ENCODE measurements around the gene PAX8. TPM values are rescaled to one million over a fixed set of nuclear protein-coding genes. Genes with fewer than 3 reads are reported as not detected.

PAX8 gene
- total and polyA plus RNA-seq, 12 donors = 0.08 to 2.0 (median 0.41) TPM; not detected in 3

DNA sequence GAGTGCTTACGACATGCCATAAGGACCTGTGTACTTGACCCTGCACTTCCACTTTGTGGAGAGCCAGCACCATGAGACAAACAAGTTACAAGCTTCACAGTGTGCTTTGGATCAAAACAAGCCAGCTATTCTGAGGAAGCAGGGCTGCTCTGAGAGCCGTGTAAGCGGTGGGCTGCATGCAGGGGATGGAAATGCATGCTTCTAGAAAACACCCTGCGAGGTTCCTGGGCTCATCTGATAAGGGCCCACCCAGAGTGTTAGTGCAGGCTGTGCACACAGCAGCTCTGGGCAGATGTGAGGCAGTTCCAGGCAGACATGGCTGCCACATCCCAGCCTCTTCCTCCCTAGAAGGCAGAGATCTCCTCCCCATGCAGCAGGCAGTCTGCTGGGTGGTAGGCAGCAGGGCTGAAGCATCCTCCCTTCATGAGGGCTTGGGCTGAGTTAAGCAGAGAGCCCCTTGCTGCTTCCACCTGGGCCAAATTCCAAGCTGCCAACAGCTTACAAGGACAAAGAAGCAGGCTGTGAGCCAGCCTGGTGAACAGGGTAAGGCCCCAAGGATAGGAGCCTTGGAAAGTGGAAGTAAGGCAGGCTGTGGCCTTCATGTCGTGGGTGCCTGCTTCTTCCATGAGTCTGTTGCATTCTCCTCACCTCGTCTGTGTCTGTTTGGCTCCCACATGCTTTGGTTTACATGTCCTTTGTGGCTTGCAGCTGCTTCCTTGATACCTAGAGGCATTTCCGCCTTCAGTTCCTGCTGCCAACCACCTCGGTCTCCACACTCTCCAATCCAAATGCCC lies 97.3 kb downstream of the PAX8 start:
- 56 to 70% methylated on average over 8 of the region's 8 CpGs for WGBS, 2 donors

DNA sequence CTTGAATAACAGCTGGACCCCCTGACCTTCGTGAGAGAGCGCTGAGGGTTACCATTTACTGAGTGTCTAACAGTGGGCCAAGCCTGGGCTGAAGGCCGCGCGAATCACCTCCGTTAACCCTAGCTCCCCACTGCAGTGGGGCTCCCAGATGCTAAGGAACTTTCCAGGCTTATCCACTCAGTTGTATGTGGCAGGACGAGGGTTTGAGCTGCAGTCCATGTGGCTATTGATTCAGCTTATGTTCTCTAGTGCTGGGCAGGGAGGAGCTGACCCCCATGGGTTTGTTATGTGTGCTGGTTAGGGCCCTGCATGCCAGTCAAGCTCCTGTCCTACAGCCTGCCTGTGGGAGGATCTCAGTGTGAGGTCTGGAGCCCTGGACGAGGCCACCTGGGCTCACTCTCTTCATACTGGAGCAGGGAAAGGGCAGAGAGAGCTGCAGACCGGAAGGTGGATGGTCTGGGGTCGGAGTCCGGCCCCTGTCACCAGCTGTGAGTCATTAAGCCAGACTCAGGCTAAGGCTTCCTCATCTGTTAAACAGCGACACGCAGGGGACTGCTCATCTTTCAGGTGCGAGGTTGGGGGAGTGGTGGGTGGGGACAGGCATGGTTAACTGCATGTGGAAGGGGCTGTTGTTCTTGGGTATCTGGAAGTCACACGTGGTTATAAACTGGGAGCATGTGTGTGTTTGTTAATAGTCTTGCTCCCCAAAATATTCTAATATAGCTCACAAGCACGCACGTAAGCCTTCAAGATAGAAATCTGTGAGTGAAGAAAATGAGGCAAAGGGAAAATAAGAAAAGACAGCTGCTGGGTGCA lies 98.4 kb downstream of the PAX8 start:
- Histone ChIP-seq H3K36me3 (peaks cover 0 to 20% (median 0%) of the 10 kb centered on the region in 9 donors), H3K4me3 (no peak overlapping the region), H3K27me3 (peaks cover 0 to 3% (median 0%) of the 10 kb centered on the region in 7 donors), H3K27ac (peak overlapping the region in 1 of 10 donors; percentile 56), H3K4me1 (peaks cover 0 to 67% (median 0%) of the 10 kb centered on the region in 9 donors), H3K9me3 (no peaks in the 10 kb centered on the region)
- TF ChIP-seq, protein P1, sequence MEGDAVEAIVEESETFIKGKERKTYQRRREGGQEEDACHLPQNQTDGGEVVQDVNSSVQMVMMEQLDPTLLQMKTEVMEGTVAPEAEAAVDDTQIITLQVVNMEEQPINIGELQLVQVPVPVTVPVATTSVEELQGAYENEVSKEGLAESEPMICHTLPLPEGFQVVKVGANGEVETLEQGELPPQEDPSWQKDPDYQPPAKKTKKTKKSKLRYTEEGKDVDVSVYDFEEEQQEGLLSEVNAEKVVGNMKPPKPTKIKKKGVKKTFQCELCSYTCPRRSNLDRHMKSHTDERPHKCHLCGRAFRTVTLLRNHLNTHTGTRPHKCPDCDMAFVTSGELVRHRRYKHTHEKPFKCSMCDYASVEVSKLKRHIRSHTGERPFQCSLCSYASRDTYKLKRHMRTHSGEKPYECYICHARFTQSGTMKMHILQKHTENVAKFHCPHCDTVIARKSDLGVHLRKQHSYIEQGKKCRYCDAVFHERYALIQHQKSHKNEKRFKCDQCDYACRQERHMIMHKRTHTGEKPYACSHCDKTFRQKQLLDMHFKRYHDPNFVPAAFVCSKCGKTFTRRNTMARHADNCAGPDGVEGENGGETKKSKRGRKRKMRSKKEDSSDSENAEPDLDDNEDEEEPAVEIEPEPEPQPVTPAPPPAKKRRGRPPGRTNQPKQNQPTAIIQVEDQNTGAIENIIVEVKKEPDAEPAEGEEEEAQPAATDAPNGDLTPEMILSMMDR (IDR thresholded peaks at IDR 0.05) = no peak
- intact Hi-C loops (cut with DNase I) = loop anchor here in 1 of 10 donors (10.0 kb wide), 1 partner anchor 96 kb away; no protein-coding TSS in a partner anchor
- no peak for DNase-seq
- no peak for ATAC-seq
- 84 to 88% methylated on average over 17 of the region's 17 CpGs for WGBS, 2 donors

More for the DNA sequence above, 97.3 kb downstream of the PAX8 start:
- H3K27me3 ChIP-seq = peaks cover 0 to 3% (median 0%) of the 10 kb centered on the region in 7 donors
- H3K4me3 ChIP-seq = no peak overlapping the region
- ATAC-seq (peak in 4 of 8 donors; percentile 8 to 51 (median 38)), DNase-seq (no peak)
- intact Hi-C loops (cut with DNase I) = loop anchor here in 1 of 10 donors (10.0 kb wide), 1 partner anchor 97 kb away; no protein-coding TSS in a partner anchor
- peaks cover 0 to 27% (median 0%) of the 10 kb centered on the region in 9 donors for H3K36me3 ChIP-seq
- H3K4me1 ChIP-seq = peaks cover 0 to 69% (median 0%) of the 10 kb centered on the region in 9 donors
- H3K27ac ChIP-seq = peak overlapping the region in 1 of 10 donors; percentile 56
- TF ChIP-seq, protein P1 (IDR thresholded peaks at IDR 0.05) = no peak
- H3K9me3 ChIP-seq = no peaks in the 10 kb centered on the region

DNA sequence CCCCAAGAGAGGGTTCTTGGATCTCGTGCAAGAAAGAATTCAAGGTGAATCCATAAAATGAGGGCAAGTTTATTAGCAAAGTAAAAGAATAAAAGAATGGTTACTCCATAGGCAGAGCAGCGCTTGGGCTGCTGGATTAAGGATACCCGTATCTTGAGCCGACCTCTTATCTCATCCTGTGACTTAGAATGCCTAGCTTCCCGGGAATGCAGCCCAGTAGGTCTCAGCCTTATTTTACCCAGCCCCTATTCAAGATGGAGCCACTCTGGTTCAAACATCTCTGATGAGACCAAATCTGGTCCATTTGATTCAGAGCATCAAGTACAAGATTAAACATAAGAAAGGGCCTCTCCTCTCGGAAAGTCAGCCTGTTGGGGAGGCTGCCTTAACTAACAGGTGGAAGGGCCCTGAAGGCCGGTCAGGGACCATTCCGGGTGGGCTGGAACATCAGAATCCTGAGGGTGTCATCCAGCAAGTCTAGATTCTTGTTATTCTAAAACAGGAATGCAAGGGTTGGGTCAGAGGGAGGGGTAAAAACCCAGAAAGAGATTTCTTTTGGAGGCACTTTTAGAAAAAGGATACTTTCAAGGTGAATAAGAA lies 99.2 kb downstream of the PAX8 start:
- Histone ChIP-seq H3K27ac (no peak overlapping the region), H3K4me3 (no peak overlapping the region), H3K27me3 (peaks cover 0 to 3% (median 0%) of the 10 kb centered on the region in 7 donors), H3K9me3 (no peaks in the 10 kb centered on the region), H3K4me1 (peaks cover 0 to 60% (median 0%) of the 10 kb centered on the region in 9 donors), H3K36me3 (peaks cover 0 to 20% (median 0%) of the 10 kb centered on the region in 9 donors)
- ATAC-seq = no peak
- no peak for DNase-seq
- 74 to 77% methylated on average over 8 of the region's 8 CpGs for WGBS, 2 donors
- TF ChIP-seq, protein P1 (IDR thresholded peaks at IDR 0.05) = no peak
- intact Hi-C loops (cut with DNase I) = loop anchor here in 1 of 10 donors (10.0 kb wide), 1 partner anchor 95 kb away; no protein-coding TSS in a partner anchor

DNA sequence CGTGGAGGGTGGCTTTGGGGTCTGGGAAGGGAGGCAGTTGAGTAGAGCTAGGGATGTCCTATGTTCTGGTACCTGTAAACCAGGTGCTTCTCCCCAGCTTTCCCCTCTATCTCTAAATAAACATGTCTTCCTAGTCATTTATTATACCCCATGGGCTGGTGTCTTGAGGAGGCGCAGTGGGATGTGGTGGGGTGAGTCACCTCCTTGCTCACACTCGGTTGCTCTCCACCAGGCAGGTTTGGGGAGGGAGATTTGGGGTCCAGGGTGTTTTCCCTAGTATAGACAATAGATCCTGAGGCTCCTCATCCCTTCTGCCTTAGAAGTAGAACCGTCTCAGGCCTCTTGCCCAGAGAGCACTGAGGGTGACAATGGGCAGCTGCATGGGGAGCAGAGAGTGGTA lies 99.8 kb downstream of the PAX8 start:
- Histone ChIP-seq H3K36me3 (peaks cover 0 to 18% (median 0%) of the 10 kb centered on the region in 9 donors), H3K4me3 (no peak overlapping the region), H3K9me3 (no peaks in the 10 kb centered on the region), H3K27ac (no peak overlapping the region), H3K4me1 (peaks cover 0 to 58% (median 0%) of the 10 kb centered on the region in 9 donors), H3K27me3 (peaks cover 0 to 3% (median 0%) of the 10 kb centered on the region in 7 donors)
- TF ChIP-seq, protein P1 (IDR thresholded peaks at IDR 0.05) = no peak
- intact Hi-C loops (cut with DNase I) = no loop called here
- DNase-seq = no peak
- ATAC-seq = no peak
- WGBS, 2 donors = 87 to 89% methylated on average over 4 of the region's 4 CpGs
